A172 (cell line): ENCODE results near the gene ZBTB46. TPM values are rescaled to one million over a fixed set of nuclear protein-coding genes. Genes with fewer than 3 reads are reported as not detected.
"Not testable (repeated sequence)": the region's sequence is repeated elsewhere in the genome, so short reads cannot be mapped to it uniquely, and the experiment has no call there.

Experiments
- DNase-seq: peaks from one replicate; pipeline ENCODE4 v3.0.0-alpha.2; 2015; ENCODE audit warnings: low spot score
- total RNA-seq: library from RNA; depleted of rRNA; stranded (reverse); fragments of >200 nt; shearing (Covaris generic); gene quantifications from 2 replicates; pipeline ENCODE4 v1.2.3, GENCODE V29; 2014

The ZBTB46 gene
- total RNA-seq, 1 experiment from 2014 or later, result 6.8 TPM

GRCh38 chr20:63735859-63736718, 95.0 kb downstream of the ZBTB46 start, which contains the start of gene LIME1:
TSS of gene LIME1 (plus strand) at chr20:63736664. CDS start at chr20:63737550, 886 bp downstream.
- DNase-seq, result peak; percentile 59

- no peak for DNase-seq
Observed at GRCh38 chr20:63734946-63735858, 95.9 kb downstream of the ZBTB46 start.

GRCh38 chr20:63734111-63734945, 96.7 kb downstream of the ZBTB46 start:
- no peak for DNase-seq

- no peak for DNase-seq
Observed at GRCh38 chr20:63733579-63734081, 97.4 kb downstream of the ZBTB46 start.

GRCh38 chr20:63733117-63733516, 97.9 kb downstream of the ZBTB46 start:
- no peak for DNase-seq

GRCh38 chr20:63732118-63733095, 98.7 kb downstream of the ZBTB46 start:
- DNase-seq, result no peak

GRCh38 chr20:63731410-63731809, 99.7 kb downstream of the ZBTB46 start:
- no peak for DNase-seq

- DNase-seq, result not testable (repeated sequence)
Observed at GRCh38 chr20:63730189-63730733, 100.8 kb downstream of the ZBTB46 start.

- not testable (repeated sequence) for DNase-seq
Observed at GRCh38 chr20:63722967-63723622, 108.0 kb downstream of the ZBTB46 start.

GRCh38 chr20:63718996-63719395, 112.1 kb downstream of the ZBTB46 start:
- DNase-seq, result no peak

- DNase-seq, result no peak
Observed at GRCh38 chr20:63714858-63715257, 116.2 kb downstream of the ZBTB46 start.

GRCh38 chr20:63712191-63712590, 118.9 kb downstream of the ZBTB46 start:
- no peak for DNase-seq

GRCh38 chr20:63711085-63711645, 119.9 kb downstream of the ZBTB46 start:
- DNase-seq, result no peak

- DNase-seq, result no peak
Observed at GRCh38 chr20:63709149-63709527, 121.9 kb downstream of the ZBTB46 start.

- no peak for DNase-seq
Observed at GRCh38 chr20:63708301-63709148, 122.5 kb downstream of the ZBTB46 start.

- peak; percentile 58 for DNase-seq
Observed at GRCh38 chr20:63707558-63708300, 123.3 kb downstream of the ZBTB46 start, which contains the start of the genes ARFRP1 and ZGPAT. TSS of gene ARFRP1 (minus strand) at chr20:63707976. CDS start at chr20:63707091, 885 bp downstream. TSS of gene ZGPAT (plus strand) at chr20:63708039. CDS start at chr20:63708581, 542 bp downstream.
